Measurements from ENCODE around the gene MRPS27.

MRPS27 gene

DNA sequence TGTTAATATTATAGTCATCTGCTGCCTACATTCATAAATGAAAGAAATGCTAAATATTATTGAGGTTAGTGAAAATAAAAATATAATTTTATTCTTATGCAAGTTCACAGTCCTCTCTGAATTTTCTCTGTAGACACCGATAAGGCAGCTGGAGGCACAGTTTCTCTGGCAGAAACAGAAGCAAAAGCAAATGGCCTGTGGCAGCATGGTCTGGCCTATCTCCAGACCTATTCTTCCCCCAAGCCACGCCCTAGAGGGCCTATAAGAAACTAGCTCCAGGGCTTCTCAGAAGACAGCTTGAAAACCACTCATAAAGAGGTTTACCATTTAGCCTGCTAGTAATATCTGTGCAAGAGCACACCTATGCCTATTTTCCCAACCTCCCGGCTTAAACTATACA is 28.4 kb downstream of the MRPS27 start:
- Histone ChIP-seq H3K4me3 (no peak overlapping the region), H3K9ac (ENCODE audit: insufficient read length) (no peak overlapping the region), H3K9me3 (ENCODE audit: low read depth, low read length) (no peaks in the 10 kb centered on the region), H3K36me3 (ENCODE audit: insufficient read depth, low read length) (peaks cover 62% of the 10 kb centered on the region), H3K27ac (peak overlapping the region; percentile 73)
- no peak for DNase-seq (ENCODE audit: low read depth, low spot score)
- no peak for TF ChIP-seq FOXP2 (optimal IDR thresholded peaks at IDR 0.05; ENCODE audit: control extremely low read depth, extremely low read length, insufficient read depth)
- TF ChIP-seq EZH2 (IDR thresholded peaks at IDR 0.05) = no peak
- TF ChIP-seq POLR2AphosphoS5 (IDR thresholded peaks at IDR 0.05; ENCODE audit: borderline replicate concordance, low read depth, low read length) = no peak

DNA sequence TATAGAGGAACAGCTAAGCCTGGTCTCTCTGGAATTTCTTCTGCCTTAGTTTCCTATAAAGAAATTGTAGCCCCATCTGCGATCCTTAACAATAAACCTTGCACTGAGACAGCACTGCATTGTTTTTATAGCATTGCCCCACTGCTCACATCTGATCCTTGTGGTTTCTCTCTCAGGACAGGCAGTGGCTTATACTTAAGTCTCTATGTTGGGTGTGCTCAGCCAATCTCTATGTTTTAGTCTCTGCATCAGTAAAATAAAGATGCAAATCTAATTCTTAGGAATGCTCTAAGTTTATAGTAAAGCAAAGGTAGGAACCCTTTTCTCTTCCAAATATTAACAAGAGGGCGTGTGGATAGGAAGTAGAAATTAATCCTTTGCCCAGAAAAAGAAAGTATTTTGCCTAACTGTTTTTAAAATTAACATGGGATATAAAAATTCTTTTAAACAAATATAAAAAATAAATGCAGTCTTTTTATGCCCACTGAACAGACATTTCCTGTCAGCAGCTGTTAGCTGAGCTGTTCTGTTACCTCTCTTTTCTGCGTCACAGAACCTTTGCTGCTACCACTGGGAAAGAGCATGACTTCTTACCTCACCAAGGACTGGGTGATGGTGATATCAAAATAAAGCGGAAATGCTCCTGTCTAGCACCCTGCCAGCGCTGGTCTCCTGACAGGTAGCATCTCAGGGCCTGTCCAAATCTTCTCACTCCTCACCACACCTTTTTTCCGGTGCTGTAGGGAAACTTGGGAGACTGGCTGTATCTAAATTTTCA is 29.5 kb downstream of the MRPS27 start:
- Histone ChIP-seq H3K9ac (ENCODE audit: insufficient read length) (no peak overlapping the region), H3K9me3 (ENCODE audit: low read depth, low read length) (no peaks in the 10 kb centered on the region), H3K27ac (peak overlapping the region; percentile 73), H3K4me3 (no peak overlapping the region), H3K36me3 (ENCODE audit: insufficient read depth, low read length) (peaks cover 52% of the 10 kb centered on the region)
- no peak for DNase-seq (ENCODE audit: low read depth, low spot score)
- TF ChIP-seq EZH2 (IDR thresholded peaks at IDR 0.05) (no peak), POLR2AphosphoS5 (IDR thresholded peaks at IDR 0.05; ENCODE audit: borderline replicate concordance, low read depth, low read length) (no peak), FOXP2 (optimal IDR thresholded peaks at IDR 0.05; ENCODE audit: control extremely low read depth, extremely low read length, insufficient read depth) (no peak)

DNA sequence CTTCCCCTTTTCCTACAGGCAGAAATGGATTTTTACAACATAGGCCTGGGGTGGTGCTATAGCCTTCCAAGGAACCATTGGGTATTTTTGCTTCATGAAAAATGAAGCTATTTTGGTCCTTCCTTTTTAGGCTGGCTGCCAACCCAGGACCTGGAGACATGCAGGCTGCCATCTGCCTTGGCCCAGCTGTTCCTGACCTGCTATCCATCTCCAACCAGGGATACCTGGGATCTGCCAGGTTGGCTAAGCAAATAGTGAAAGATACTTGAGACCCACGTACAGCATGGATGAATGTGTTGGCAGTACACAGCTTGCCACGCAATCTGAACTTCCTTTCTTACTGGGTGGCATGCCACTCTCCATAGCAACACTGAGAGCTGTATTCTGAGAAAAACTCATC is 31.1 kb downstream of the MRPS27 start:
- no peak for DNase-seq (ENCODE audit: low read depth, low spot score)
- no peak overlapping the region for H3K4me3 ChIP-seq
- TF ChIP-seq EZH2 (IDR thresholded peaks at IDR 0.05) = no peak
- no peak for TF ChIP-seq FOXP2 (optimal IDR thresholded peaks at IDR 0.05; ENCODE audit: control extremely low read depth, extremely low read length, insufficient read depth)
- no peak for TF ChIP-seq POLR2AphosphoS5 (IDR thresholded peaks at IDR 0.05; ENCODE audit: borderline replicate concordance, low read depth, low read length)
- peaks cover 36% of the 10 kb centered on the region for H3K36me3 ChIP-seq (ENCODE audit: insufficient read depth, low read length)
- no peak overlapping the region for H3K9ac ChIP-seq (ENCODE audit: insufficient read length)
- H3K27ac ChIP-seq = peak overlapping the region; percentile 57; the same call in 1 of the 2 replicates
- H3K9me3 ChIP-seq (ENCODE audit: low read depth, low read length) = no peaks in the 10 kb centered on the region

DNA sequence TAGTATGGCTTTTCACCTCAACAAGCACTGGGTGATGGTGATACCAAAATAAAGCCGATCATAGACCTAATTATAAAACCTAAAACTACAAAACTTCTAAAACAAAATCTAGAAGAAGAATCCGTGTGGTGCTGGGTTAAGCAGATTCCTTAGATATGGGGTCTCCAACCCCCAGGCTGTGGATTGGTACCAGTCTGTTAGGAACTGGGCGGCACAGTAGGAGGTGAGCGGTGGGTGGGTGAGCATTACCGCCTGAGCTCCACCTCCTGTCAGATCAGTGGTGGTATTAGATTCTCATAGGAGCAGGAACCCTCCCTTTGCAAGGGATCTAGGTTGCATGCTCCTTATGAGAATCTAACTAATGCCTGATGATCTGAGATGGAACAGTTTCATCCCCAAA is 33.2 kb downstream of the MRPS27 start:
- no peaks in the 10 kb centered on the region for H3K9me3 ChIP-seq (ENCODE audit: low read depth, low read length)
- no peak overlapping the region for H3K4me3 ChIP-seq
- H3K9ac ChIP-seq (ENCODE audit: insufficient read length) = no peak overlapping the region
- TF ChIP-seq POLR2AphosphoS5 (IDR thresholded peaks at IDR 0.05; ENCODE audit: borderline replicate concordance, low read depth, low read length) (no peak), EZH2 (IDR thresholded peaks at IDR 0.05) (no peak), FOXP2 (optimal IDR thresholded peaks at IDR 0.05; ENCODE audit: control extremely low read depth, extremely low read length, insufficient read depth) (no peak)
- H3K36me3 ChIP-seq (ENCODE audit: insufficient read depth, low read length) = peaks cover 27% of the 10 kb centered on the region
- no peak for DNase-seq (ENCODE audit: low read depth, low spot score)
- H3K27ac ChIP-seq = no peak overlapping the region

GRCh38 chr5:72285424-72285821 is 34.6 kb downstream of the MRPS27 start:
- Histone ChIP-seq H3K9me3 (ENCODE audit: low read depth, low read length) (no peaks in the 10 kb centered on the region), H3K9ac (ENCODE audit: insufficient read length) (no peak overlapping the region), H3K36me3 (ENCODE audit: insufficient read depth, low read length) (peaks cover 27% of the 10 kb centered on the region), H3K27ac (peak overlapping the region; percentile 100), H3K4me3 (no peak overlapping the region)
- DNase-seq (ENCODE audit: low read depth, low spot score) = no peak
- TF ChIP-seq EZH2 (IDR thresholded peaks at IDR 0.05) (no peak), FOXP2 (optimal IDR thresholded peaks at IDR 0.05; ENCODE audit: control extremely low read depth, extremely low read length, insufficient read depth) (no peak), POLR2AphosphoS5 (IDR thresholded peaks at IDR 0.05; ENCODE audit: borderline replicate concordance, low read depth, low read length) (no peak)

DNA sequence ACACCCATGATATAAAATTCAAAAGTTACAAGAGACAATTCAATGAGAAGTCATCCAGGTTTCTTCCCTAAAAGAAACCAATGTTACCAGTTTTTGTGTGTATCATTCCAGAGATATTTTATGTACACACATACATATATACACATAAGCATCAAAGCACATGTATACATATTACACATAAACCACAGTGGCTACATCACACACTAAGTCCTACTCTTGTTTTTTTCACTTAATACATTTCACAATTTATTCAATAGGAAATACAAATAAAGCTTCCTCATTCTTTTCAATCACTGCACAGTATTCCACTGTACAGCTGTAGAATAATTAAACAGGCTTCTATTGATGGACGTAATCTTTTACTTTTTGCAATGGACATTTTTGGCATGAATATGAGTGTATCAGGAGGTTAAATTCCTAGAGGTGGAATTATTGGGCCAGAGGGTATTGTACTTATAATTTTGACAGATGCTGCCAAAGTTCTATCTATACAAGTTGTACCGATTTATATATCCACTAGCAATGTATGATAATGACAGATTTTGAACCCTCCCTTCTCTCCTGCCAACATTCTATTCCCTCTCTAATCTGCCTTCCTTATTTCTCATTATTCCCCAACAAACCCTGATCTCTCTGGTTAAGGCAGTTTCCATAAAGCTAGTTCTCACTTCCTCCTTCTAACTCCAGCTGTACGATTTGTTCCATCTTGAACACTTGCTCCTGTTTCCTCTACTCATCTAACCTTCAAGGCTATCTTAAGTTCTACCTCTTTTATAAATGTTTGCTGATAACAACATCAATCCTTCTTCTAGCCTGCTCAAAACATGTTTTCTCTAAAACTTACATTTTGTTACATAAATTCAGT is 35.2 kb downstream of the MRPS27 start:
- no peak for TF ChIP-seq POLR2AphosphoS5 (IDR thresholded peaks at IDR 0.05; ENCODE audit: borderline replicate concordance, low read depth, low read length)
- peak overlapping the region; percentile 100 for H3K27ac ChIP-seq
- H3K9ac ChIP-seq (ENCODE audit: insufficient read length) = no peak overlapping the region
- H3K4me3 ChIP-seq = no peak overlapping the region
- H3K36me3 ChIP-seq (ENCODE audit: insufficient read depth, low read length) = peaks cover 21% of the 10 kb centered on the region
- H3K9me3 ChIP-seq (ENCODE audit: low read depth, low read length) = no peaks in the 10 kb centered on the region
- DNase-seq (ENCODE audit: low read depth, low spot score) = no peak

DNA sequence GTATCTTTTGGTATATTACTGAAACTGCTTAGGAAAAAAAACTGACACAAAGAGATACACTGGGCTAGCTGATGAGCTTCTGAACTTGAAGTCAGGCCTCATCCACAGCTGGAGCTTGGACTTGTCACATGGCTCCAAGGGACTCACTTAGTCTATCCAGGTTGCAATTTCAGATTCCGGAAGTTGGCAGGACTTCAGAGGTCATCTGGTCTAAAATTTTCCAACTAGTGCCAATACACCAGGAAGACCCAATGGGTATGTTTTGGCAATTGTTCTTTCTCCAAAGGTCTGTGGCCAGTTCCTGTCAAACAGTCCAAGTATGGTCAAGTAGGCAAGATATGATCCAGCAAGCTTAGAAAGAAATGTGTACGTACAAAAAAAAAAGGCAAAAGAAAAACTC is 36.7 kb downstream of the MRPS27 start:
- peak overlapping the region; percentile 100 for H3K27ac ChIP-seq
- no peaks in the 10 kb centered on the region for H3K9me3 ChIP-seq (ENCODE audit: low read depth, low read length)
- H3K9ac ChIP-seq (ENCODE audit: insufficient read length) = peak overlapping the region; percentile 86
- TF ChIP-seq POLR2AphosphoS5 (IDR thresholded peaks at IDR 0.05; ENCODE audit: borderline replicate concordance, low read depth, low read length) (no peak), FOXP2 (optimal IDR thresholded peaks at IDR 0.05; ENCODE audit: control extremely low read depth, extremely low read length, insufficient read depth) (no peak), EZH2 (IDR thresholded peaks at IDR 0.05) (no peak)
- no peak overlapping the region; the same call in 1 of the 2 replicates for H3K4me3 ChIP-seq
- no peak for DNase-seq (ENCODE audit: low read depth, low spot score)
- H3K36me3 ChIP-seq (ENCODE audit: insufficient read depth, low read length) = peaks cover 31% of the 10 kb centered on the region

GRCh38 chr5:72282878-72283277 is 37.2 kb downstream of the MRPS27 start:
- peak; percentile 16 for DNase-seq (ENCODE audit: low read depth, low spot score)
- Histone ChIP-seq H3K9ac (ENCODE audit: insufficient read length) (peak overlapping the region; percentile 86), H3K27ac (peak overlapping the region; percentile 100), H3K4me3 (peak overlapping the region; percentile 68), H3K36me3 (ENCODE audit: insufficient read depth, low read length) (peaks cover 32% of the 10 kb centered on the region), H3K9me3 (ENCODE audit: low read depth, low read length) (no peaks in the 10 kb centered on the region)
- TF ChIP-seq EZH2 (IDR thresholded peaks at IDR 0.05) (no peak), FOXP2 (optimal IDR thresholded peaks at IDR 0.05; ENCODE audit: control extremely low read depth, extremely low read length, insufficient read depth) (no peak), POLR2AphosphoS5 (IDR thresholded peaks at IDR 0.05; ENCODE audit: borderline replicate concordance, low read depth, low read length) (no peak)
